ENCODE data around the gene LAT.
"Not testable (repeated sequence)": the region's sequence is repeated elsewhere in the genome, so short reads cannot be mapped to it uniquely, and the experiment has no call there.

LAT gene

DNA sequence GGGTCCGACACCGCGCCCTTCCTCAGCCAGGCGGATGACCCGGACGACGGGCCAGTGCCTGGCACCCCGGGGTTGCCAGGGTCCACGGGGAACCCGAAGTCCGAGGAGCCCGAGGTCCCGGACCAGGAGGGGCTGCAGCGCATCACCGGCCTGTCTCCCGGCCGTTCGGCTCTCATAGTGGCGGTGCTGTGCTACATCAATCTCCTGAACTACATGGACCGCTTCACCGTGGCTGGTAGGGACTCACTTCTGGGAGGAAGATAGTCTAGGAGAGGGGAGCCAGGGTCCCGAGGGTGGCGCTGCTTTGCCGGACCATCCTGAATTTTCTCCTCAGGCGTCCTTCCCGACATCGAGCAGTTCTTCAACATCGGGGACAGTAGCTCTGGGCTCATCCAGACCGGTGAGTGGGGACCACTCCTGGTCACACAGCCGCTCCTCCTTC is 9.7 kb upstream of the LAT start:
- ChIA-PET POLR2A (no interaction called here), CTCF (interaction anchor here (2.3 kb wide), 1 partner anchor 10 kb away, joined by 16 read pairs; the partner anchor contains the start of gene LAT)
- DNase-seq (ENCODE audit: extremely low spot score) = no peak
- TF ChIP-seq, protein P1, sequence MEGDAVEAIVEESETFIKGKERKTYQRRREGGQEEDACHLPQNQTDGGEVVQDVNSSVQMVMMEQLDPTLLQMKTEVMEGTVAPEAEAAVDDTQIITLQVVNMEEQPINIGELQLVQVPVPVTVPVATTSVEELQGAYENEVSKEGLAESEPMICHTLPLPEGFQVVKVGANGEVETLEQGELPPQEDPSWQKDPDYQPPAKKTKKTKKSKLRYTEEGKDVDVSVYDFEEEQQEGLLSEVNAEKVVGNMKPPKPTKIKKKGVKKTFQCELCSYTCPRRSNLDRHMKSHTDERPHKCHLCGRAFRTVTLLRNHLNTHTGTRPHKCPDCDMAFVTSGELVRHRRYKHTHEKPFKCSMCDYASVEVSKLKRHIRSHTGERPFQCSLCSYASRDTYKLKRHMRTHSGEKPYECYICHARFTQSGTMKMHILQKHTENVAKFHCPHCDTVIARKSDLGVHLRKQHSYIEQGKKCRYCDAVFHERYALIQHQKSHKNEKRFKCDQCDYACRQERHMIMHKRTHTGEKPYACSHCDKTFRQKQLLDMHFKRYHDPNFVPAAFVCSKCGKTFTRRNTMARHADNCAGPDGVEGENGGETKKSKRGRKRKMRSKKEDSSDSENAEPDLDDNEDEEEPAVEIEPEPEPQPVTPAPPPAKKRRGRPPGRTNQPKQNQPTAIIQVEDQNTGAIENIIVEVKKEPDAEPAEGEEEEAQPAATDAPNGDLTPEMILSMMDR (IDR thresholded peaks at IDR 0.05; ENCODE audit: control extremely low read depth, extremely low read depth, low read depth, missing control alignments) = no peak

- CTCF ChIA-PET = interaction anchor here (1.0 to 1.5 kb wide), 7 partner anchors 10 to 143 kb away, joined by 3 to 4 read pairs (median 3); no protein-coding TSS in a partner anchor
- DNase-seq (ENCODE audit: extremely low spot score) = peak; percentile 53
- TF ChIP-seq, protein P1 (IDR thresholded peaks at IDR 0.05; ENCODE audit: control extremely low read depth, extremely low read depth, low read depth, missing control alignments) = no peak
- POLR2A ChIA-PET = no interaction called here
These were observed 6.9 kb upstream of the LAT start for GRCh38 chr16:28977703-28978662.

DNA sequence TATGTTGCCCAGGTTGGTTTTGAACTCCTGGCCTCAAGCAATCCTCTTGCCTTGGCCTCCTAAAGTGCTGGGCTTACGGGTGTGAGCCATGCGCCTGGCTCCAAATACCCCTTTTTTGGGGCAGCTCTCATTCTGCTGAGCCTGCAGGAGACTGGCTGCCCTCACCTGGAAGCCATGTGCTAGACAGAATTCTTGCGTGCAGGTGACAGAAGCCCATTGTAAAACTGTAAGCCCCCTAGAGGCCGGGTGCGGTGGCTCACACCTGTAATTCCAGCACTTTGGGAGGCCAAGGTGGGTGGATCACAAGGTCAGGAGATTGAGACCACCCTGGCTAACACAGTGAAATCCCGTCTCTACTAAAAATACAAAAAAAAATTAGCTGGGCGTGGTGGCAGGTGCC is 4.5 kb upstream of the LAT start:
- CTCF ChIA-PET; DNase-seq (ENCODE audit: extremely low spot score); POLR2A ChIA-PET: not testable (repeated sequence)

GRCh38 chr16:28980929-28981328 is 3.9 kb upstream of the LAT start:
- no peak for DNase-seq (ENCODE audit: extremely low spot score)
- TF ChIP-seq, protein P1 (IDR thresholded peaks at IDR 0.05; ENCODE audit: control extremely low read depth, extremely low read depth, low read depth, missing control alignments) = no peak
- ChIA-PET POLR2A (no interaction called here), CTCF (no interaction called here)

GRCh38 chr16:28981517-28981916 is 3.3 kb upstream of the LAT start:
- peak; percentile 51 for DNase-seq (ENCODE audit: extremely low spot score)
- CTCF ChIA-PET = no interaction called here

DNA sequence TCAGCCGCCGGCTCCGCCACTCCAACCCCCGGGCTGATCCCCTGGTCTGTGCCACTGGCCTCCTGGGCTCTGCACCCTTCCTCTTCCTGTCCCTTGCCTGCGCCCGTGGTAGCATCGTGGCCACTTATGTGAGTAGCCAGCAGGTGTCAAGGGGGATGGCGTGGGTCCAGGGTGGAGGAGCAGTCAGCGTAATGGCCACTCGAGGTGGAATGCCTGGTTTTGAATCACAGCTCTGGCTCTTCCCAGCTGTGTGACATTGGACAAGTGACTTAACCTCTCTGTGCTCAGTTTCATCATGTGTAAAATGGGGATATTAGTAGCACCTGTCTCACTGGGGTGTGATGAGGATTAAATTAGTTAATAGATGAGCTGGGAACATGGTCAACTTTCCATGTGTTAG is 2.4 kb upstream of the LAT start:
- CTCF ChIA-PET = no interaction called here

More at GRCh38 chr16:28981517-28981916, 3.3 kb upstream of the LAT start:
- TF ChIP-seq, protein P1 (IDR thresholded peaks at IDR 0.05; ENCODE audit: control extremely low read depth, extremely low read depth, low read depth, missing control alignments) = peak; percentile 13
- POLR2A ChIA-PET = no interaction called here

More for the DNA sequence above, 2.4 kb upstream of the LAT start:
- TF ChIP-seq, protein P1 (IDR thresholded peaks at IDR 0.05; ENCODE audit: control extremely low read depth, extremely low read depth, low read depth, missing control alignments) = no peak
- POLR2A ChIA-PET = no interaction called here
- DNase-seq (ENCODE audit: extremely low spot score) = no peak

Measured in GM10248 (cell line).